D721Med (cell line): ENCODE results near the gene BTBD19.
"Not testable (repeated sequence)": the region's sequence is repeated elsewhere in the genome, so short reads cannot be mapped to it uniquely, and the experiment has no call there.

ENCODE experiments used
- DNase-seq: peaks from one replicate; pipeline ENCODE4 v3.0.0; 2011; ENCODE audit warnings: low spot score; ENCODE audit not compliant: insufficient read length
- FAIRE-seq: peaks from 2 replicates; lab custom pipeline; 2011; peaks lifted over from hg19 to GRCh38; lab: Jason Lieb, UNC
- CTCF ChIP-seq: IDR thresholded peaks from 2 replicates; pipeline ENCODE4 v1.5.1; 2012; ENCODE audit warnings: mild to moderate bottlenecking, control low read depth; ENCODE audit not compliant: insufficient read depth; ENCODE audit errors: missing control alignments

BTBD19 gene

GRCh38 chr1:44806704-44807363 is 1.5 kb upstream of the BTBD19 start, which contains the start of gene DYNLT4:
DYNLT4 (minus strand) TSS chr1:44807351; CDS start chr1:44806668, 683 bp downstream.
- no peak for FAIRE-seq
- DNase-seq = no peak
- TF ChIP-seq CTCF = no peak

GRCh38 chr1:44807364-44808062 is 810 bp upstream of the BTBD19 start:
- TF ChIP-seq CTCF = no peak
- DNase-seq = no peak
- no peak for FAIRE-seq

- DNase-seq = no peak
- no peak for FAIRE-seq
Measured at GRCh38 chr1:44808938-44809917, 905 bp downstream of the BTBD19 start.

GRCh38 chr1:44810101-44810761 is 1.9 kb downstream of the BTBD19 start:
- TF ChIP-seq CTCF = no peak
- DNase-seq (no peak), FAIRE-seq (no peak)

More at GRCh38 chr1:44808938-44809917, 905 bp downstream of the BTBD19 start:
- no peak for TF ChIP-seq CTCF

GRCh38 chr1:44810762-44811105 is 2.4 kb downstream of the BTBD19 start:
- not testable (repeated sequence) for FAIRE-seq, DNase-seq

GRCh38 chr1:44811234-44811633 is 2.9 kb downstream of the BTBD19 start:
- no peak for TF ChIP-seq CTCF
- DNase-seq (no peak), FAIRE-seq (no peak)
